Right hindlimb (tissue), 1 donor: Measurements from ENCODE around the gene CPLX3.

Experiments
- DNase-seq: peaks from one replicate; pipeline ENCODE4 v3.0.0-alpha.2; 2018

CPLX3 gene

DNA sequence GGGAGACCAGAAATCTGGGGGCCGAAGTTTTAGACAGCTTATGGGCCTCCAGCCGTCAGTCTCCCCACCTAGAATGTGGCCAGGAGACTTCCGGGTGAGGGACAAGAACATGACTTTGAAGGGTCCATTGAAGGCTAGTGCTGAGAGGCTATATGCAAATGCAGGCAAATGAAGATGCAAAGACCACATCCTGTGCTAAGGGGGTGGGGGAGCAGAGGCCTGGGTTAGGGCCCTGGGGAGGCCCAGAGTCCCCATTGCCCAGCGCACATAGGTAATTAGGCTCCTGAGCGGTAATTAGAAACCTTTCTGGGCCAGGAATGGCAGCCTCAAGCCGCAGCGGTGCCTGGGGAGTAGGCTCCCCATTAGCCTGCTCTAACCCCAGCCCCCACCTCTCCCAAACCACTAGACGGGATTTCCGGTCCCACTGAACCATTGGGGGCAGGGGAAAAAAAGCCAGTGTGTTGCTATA, 37.7 kb upstream of the CPLX3 start:
- DNase-seq: no peak

DNA sequence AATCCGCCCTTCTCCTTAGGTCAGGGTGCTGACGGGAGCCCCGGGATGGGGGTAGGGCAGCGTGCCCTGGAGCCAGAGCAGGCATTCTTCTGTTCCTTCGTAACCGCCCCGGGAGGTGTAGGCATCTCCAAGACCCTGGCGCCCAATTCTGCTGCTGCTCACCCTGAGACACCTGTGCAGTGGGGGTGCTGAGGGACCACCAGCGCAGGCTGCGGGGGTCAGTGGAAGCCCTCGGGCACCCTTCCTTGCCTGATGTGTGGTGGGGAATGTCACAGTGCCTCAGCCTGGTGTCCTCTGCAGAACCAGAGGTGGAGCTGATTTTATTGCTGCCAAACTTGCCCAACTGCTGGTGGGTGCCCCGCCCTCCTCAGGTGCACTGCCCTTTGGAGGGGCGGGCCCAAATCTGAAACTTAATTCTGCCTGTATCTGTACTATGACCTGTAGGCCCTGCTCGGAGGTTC, 37.2 kb upstream of the CPLX3 start:
- no peak for DNase-seq

DNA sequence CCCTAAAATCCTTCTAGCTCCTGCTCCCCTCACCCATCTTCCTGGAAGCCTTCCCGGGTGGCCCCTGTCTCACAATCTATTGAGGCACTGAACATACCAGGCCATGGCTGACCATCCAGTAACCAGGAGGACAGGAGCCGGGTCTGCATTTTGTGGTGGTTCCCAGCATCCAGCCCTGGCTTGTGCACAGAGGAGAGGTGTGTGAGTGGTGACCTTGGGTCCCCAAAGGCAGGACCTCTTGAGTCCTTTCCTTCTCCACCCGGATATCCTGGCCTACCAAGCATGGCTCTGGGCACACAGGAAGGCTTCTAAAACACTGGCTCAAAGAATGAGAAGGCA, 36.7 kb upstream of the CPLX3 start:
- DNase-seq: no peak

DNA sequence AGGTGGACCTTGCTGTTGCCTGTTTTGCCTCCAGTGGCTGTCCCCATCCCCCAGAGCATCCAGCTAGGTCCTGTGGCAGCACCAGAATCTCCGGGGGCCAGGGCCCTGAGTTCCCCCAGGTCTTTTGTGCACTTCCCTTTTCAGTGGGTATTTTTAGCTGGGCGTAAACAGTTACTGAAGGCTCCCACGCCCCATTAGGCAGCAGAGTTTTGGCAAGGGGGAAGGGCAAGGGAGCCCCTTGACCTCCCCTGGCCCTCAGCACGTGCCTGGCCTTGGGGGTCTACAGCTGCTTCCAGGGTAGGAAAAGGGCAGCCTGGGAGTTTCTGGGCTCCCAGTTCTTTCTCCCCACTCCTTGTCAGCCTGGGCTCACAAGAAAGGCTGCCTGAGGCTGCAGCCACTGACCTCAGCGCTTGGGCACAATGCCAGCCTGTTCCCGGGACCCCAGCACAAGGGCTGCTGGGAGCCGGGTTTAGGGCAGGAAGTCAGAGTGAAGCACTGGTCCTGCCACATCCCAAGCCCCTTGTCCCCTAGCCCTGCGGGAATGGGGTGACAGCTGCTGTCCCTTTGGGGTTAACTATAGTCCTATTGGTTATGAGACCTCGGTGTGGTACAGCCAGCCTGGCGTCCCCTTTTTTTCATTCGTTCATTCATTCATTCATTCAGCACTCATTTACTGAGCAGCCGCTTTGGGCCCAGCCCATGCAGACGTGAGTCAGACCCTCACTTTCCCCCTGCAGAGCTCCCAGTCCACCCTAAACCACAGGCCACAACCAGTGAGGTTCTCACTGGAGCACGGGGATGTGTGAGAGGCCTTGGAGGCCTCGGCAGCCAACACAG, 36.1 kb upstream of the CPLX3 start:
- DNase-seq: peak; percentile 82

DNA sequence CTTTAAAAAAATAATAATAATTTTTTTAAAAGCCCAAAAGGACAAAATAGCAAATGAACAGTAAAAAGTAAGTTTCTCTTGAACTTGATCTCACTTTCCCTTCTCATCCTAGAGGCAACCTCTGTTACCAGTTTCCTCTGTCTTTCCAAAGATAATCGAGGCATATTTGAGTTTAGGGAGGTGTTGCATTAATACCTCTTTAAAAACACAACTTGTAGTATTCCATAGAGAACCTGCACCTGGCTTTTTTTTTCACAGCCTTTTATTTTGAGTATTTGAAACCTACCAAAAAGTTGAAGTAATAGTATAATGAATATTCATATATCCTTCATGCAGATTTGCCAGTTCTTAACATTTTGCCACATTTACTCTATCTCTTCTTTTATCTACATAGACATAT, 35.4 kb upstream of the CPLX3 start:
- DNase-seq: no peak

DNA sequence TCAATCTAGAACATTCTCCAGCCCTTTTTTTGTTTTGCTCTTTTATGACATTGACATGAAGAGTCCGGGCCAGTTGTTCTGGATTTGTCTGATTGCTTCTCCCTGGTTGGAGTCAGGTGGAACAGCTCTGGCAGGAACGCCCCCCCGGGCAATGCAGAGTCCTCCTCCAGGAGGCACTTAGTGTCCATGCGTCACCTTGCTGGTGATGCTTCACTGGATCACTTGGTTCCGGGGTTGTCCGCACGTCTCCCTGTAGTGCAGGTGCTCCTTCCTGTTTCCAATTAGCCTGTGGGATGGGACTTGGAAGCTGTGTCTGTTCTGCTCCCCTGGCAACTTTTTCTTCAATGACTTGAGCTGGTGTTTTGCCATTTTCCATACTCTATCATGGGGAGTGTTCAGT, 34.8 kb upstream of the CPLX3 start:
- DNase-seq: no peak

DNA sequence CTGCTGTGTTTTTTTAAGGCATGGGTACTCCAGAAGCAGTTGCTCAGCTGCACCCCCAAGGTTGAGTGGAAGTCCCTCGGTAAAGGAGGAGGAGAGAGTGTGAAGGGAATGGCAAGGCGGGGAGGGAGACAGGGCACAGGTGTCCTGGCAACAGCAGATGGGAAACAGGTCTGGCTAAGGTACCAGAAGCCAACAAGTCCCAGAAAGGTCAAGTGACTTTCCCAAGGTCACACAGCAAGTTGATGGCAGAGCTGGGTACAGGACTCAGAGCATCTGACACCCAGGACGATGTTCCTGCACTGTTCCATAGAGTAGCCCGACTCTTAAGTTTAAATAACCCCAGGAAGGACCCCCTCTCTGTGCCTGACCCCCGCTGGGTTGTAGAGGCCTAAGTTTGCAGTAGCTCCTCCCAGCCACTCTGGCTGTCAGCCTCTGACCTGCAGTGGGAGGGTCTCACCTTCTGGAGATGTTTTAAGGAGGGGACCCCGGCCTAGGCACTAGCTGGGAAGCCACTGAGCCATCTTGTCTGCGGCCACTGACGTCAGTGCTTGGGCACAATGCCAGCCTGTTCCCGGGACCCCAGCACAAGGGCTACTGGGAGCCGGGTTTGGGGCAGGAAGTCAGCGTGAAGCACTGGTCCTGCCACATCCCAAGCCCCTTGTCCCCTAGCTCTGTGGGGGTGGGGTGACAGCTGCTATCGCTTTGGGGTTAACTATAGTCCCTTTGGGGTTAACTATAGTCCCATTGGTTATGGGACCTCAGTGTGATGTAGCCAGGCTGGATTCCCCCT, 34.0 kb upstream of the CPLX3 start:
- DNase-seq: no peak

DNA sequence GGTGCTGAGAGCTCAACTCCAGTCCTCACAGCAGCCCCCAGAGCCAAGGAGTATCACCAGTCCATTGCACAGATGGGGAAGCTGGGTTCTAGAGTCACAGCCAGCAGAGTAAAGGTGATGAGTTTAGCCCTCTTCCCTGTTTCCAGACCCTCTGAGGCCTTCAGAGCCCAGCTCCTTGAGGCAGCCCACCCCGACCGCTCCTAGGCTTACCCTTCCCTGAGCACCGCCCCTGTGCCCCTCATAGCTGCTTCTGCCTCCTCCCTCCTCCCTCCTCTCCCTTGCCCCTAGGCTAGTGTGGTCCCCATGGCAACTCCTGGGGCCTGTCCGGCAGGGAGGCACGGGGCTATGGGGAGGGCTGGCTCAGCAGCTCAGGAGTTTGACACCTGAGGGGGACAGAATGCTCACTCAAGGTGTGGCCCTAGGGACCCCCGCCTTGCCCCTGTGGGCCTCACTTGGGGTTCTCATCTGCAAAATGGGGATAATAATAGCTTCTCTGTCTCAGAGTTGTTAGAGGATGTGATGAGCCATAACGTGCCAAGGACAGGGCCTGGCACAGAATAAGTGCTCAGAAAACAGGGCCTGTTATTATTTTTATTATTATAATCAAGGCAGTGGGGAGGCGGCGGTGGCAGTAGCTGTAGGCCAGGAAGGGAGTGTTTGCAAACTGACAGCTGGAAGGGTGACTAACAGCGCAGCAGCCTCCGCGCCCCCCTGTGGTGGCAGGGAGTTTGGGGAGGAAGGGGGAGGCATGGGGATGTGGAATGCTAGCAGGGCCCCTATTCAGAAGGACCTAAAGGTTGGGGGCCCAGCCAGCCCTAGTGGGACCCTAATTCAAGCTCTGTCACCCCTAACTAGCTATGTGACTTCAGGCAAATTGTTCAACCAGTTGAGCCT, 33.0 kb upstream of the CPLX3 start:
- no peak for DNase-seq

DNA sequence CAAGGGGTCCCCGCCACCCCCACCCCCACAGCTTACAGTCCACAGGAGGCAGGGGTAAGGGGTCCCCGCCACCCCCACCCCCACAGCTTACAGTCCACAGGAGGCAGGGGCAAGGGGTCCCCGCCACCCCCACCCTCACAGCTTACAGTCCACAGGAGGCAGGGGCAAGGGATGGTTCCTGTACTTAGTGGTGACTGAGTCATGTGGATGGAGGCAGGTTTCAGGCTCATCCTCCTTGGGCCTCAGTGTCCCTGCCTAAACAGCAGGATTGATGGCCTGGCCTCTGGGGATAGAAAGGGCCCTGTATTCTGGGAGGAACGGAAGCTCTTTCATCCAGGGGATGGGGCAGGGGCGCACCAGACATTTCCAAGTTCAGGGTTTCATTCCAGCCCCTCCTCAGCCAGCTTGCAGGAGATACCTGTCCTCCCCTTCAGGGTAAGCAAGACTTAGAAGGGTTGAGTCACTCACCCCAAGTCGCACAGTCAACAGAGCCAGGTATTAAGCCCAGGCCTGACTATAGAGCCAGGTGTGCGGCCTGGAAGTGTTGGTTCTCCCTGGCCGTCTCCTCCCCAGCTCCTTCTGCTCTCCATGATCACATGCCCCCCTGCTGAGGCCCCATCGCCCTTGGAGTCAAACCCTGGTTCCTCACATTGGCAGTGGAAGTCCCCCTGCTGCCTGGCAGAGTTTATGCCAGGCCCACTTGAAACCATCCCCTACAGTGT, 32.0 kb upstream of the CPLX3 start:
- DNase-seq: no peak

DNA sequence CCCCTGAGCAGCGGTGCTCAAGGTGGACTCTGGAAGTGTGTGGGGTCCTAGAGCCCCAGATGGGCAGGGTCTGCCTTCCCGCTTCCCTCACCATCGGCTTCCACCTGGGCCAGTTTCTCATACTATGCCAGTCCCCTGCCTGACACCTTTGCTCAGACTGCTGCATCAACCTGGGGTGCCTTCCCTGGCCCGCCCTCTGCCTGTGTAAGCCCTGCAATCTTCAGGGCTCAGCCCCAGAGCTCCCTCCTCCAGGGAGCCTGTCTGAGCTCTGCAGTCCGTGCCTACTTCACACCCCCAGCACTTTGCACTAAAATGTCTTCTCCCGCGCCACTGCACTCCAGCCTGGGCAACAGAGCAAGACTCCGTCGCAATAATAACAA, 31.5 kb upstream of the CPLX3 start:
- no peak for DNase-seq

DNA sequence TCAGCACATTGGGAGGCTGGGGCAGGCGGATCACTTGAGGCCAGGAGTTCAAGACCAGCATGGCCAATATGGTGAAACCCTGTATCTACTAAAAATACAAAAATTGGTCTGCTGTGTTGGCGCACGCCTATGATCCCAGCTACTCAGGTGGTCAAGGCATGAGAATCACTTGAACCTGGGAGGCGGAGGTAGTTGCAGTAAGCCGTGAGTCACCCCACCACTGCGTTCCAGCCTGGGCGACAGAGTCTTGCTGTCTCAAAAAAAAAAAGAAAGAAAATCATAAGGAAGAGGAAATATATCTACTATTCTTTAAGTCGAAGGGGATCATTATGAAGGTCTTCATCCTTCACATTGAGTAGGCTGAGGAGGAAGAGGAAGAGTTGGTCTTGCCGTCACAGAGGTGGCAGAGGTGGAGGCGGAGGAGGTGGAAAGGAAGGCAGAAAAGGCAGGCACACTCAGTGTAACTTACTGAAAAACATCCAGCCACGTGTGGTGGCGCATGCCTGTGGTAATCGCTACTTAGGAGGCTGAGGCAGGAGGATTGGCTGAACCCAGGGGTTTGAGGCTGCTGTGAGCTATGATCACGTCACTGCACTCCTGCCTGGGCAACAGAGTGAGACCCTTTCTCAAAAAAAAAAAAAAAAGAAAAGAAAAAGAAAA, 30.3 kb upstream of the CPLX3 start:
- no peak for DNase-seq

DNA sequence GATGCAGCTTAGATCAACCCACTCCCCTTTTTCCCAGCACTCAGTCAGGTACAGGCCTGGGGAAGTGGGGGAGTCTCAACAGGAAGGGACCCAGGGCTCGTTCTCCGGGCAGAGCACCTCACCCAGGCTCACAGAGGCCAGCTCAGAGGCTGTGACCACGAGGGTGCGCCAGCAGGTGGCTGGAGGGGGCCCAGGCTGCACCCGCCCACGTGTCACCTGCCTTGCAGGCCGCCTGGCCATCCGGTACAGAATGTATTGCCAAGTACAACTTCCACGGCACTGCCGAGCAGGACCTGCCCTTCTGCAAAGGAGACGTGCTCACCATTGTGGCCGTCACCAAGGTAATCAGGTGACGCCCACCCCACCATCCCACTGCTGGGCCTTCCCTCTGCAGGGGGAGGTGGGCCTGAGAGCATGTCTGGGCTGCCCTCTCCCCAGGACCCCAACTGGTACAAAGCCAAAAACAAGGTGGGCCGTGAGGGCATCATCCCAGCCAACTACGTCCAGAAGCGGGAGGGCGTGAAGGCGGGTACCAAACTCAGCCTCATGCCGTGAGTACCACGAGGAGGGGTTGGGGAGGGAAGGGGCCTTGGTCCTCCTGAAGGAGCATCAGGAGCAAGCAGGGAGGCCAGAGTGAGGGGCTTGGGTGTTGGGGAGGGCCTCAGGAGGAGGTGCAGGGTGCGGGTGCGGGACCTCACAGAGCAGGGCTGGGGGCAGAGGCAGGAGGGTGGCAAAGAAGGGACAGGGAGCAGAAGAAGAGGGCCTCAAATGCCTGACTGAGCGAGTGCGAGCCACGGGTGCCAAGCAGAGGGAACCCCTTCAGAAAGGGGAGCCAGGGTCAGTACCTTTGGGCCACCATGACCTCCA, 27.8 kb upstream of the CPLX3 start:
- DNase-seq: no peak

DNA sequence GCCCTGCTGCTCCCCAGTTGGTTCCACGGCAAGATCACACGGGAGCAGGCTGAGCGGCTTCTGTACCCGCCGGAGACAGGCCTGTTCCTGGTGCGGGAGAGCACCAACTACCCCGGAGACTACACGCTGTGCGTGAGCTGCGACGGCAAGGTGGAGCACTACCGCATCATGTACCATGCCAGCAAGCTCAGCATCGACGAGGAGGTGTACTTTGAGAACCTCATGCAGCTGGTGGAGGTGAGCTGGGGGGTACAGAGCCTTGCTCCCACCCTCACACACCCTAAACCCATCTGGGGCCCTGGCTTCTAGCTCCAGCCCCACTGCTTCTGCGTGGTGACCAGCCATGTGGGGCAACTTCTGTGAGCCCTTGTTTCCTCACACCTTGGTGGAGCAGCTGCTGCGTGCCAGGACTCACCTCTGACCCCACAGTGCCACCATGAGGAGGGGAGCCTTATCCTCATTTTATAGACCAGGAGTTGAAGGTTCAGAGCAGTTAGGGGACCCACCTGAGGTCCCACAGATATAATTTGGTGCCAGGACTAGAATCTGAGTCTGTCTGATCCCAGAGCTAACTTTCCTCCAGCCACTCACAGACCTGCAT, 27.1 kb upstream of the CPLX3 start:
- DNase-seq: no peak

DNA sequence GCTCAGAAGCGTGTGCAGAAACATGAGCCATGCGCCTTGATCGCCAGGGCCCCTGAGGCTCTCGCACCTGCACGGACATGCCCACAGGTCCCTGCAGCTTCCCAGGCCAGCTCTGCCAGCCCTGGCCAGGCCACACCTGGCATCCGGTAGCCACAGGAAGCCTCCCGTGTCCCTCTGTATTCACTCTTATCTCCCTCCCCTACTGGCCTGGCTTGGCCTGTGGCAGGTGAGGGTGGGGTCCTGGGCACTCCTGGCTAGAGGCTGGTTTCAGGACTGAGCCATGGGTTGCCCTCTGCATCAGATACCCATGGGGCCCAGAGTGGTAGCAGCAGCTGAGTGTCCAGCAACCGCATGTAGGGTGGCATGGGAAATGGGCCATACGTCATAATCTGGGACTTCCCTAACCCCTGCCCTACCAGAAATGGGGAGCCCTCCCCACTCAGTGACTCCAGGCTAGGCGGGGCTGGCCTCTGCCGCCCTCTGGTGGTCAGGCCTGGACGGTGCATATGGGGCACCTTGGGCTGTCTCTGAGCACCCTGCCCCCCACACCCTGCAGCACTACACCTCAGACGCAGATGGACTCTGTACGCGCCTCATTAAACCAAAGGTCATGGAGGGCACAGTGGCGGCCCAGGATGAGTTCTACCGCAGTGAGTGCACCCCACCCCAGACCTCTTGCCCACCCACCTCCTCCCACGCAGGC, 26.4 kb upstream of the CPLX3 start:
- DNase-seq: peak; percentile 58

DNA sequence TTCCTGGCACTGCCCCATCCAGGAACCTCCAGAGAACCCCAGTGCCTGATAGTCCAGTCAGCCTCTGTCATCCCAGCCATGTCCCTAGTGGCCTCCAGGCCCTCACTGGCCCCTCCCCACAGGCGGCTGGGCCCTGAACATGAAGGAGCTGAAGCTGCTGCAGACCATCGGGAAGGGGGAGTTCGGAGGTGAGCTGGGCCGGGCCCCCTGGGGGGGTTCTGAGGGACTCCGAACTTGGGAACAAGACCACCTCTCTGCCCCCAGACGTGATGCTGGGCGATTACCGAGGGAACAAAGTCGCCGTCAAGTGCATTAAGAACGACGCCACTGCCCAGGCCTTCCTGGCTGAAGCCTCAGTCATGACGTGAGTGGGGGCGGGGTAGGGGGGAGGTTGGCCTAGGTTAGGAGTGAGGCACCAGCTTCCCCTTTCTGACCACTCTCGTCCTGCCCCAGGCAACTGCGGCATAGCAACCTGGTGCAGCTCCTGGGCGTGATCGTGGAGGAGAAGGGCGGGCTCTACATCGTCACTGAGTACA, 25.8 kb upstream of the CPLX3 start:
- DNase-seq: no peak

DNA sequence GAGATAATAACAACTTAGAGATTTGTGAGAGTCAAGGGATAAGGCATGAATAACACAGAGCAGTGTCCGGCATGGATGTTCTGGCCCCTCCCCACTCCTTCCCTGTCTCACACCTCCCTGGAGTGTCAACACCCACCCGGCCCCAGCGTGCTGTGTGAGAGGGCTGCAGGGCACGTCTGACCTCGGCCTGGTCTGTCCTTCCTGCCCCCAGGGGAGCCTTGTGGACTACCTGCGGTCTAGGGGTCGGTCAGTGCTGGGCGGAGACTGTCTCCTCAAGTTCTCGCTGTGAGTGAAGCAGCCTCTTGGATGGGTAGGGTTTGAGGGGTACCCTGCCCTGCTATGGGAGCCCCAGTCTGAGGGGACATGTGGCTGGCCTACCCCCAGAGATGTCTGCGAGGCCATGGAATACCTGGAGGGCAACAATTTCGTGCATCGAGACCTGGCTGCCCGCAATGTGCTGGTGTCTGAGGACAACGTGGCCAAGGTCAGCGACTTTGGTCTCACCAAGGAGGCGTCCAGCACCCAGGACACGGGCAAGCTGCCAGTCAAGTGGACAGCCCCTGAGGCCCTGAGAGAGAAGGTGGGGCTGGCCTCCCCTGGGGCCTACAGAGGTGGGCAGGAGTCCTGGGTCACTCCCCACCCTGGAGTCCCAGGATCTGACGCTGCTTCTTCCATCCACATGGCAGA, 25.0 kb upstream of the CPLX3 start:
- no peak for DNase-seq

DNA sequence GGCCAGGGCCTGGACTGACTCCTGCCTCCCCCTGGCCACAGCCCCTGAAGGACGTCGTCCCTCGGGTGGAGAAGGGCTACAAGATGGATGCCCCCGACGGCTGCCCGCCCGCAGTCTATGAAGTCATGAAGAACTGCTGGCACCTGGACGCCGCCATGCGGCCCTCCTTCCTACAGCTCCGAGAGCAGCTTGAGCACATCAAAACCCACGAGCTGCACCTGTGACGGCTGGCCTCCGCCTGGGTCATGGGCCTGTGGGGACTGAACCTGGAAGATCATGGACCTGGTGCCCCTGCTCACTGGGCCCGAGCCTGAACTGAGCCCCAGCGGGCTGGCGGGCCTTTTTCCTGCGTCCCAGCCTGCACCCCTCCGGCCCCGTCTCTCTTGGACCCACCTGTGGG, 24.1 kb upstream of the CPLX3 start:
- no peak for DNase-seq

DNA sequence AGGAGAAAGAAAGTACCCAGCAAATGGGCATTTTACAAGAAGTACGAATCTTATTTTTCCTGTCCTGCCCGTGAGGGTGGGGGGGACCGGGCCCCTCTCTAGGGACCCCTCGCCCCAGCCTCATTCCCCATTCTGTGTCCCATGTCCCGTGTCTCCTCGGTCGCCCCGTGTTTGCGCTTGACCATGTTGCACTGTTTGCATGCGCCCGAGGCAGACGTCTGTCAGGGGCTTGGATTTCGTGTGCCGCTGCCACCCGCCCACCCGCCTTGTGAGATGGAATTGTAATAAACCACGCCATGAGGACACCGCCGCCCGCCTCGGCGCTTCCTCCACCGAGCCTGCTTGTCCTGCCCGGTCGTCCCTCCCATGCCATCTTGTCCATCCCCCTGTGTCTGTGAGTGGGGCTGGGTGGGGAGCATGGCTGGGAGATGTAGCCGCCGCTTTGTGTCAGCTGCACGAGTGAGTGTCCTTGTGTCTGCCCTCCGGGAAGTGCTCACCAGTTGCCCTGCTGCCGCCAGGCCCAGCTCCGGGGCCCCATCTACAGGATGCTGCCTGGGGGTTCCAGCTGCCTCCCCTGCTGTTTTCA, 23.5 kb upstream of the CPLX3 start:
- no peak for DNase-seq

DNA sequence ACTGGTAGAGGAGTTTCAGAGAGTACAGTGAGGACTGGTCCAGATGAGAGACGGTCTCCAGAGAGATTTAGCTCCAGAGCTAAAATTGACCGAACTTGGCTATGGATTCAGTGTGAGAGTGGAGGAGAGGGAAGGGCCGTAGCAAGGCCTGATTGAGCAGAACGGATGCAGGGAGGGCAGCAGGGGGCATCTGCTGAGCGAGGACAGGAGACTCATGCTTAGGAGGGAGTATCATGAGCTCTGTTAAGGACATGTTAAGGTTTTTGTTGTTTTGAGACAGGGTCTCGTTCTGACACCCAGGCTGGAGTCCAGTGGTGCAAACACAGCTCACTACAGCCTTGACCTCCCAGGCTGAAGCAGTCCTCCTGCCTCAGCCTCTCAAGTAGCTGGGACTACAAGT, 21.5 kb upstream of the CPLX3 start:
- no peak for DNase-seq
